ENCODE measurements around the gene RAP1GAP. TPM values are rescaled to one million over a fixed set of nuclear protein-coding genes. Genes with fewer than 3 reads are reported as not detected.

The RAP1GAP gene
- total and polyA plus RNA-seq, 3 donors from 2014 or later, result 7.4 to 8.4 (median 8.0) TPM

DNA sequence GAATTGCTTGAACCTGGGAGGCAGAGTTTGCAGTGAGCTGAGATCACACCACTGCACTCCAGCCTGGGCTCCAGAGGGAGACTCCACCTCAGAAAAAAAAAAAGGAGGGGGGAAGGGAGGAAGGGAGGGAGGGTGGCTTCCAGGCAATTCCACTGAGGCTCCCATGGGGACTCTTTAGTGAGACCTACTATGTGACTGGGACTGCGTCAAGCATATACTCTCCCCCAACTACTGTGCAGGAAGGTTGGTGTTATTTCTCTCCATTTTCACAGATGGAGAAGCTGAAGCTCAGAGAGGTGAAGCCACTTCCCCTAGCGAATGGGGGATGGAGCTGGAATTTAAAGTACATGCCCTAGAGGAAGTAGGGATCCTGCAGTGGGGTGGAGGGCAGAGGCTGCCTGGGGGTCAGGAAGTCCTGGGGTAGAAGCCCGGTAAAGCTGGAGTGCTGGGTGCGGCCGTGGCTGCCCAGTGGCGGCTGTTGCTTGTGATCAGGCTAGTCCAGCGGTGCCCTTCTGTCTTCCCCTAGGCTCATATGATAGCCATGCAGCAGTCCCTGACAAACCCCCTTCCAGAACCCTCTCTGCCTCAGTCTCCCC, 40.3 kb downstream of the RAP1GAP start:
- no peaks in the 10 kb centered on the region for H3K27me3 ChIP-seq
- WGBS, 2 donors, result 83 to 85% methylated on average over 7 of the region's 7 CpGs

DNA sequence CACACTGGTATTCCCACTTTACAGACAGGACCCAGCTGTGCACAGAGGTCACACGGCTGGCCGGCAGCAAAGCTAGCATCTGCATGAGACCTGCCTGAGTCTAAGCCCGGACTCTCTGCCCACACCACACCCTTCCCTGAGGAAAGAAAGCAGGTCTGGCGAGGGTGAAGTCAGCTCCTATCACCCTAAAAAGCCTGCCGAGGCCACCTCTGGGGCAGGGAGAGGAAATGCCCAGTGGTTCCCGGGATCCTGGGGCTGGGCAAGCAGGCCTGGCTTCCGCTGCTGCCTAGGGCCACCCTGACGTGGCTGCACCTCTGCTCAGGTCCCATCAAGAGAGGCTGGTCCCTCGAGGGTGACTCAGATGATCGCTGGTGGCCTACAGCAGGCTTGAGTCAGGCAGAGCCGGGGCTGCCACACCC, 42.2 kb downstream of the RAP1GAP start:
- DNase-seq, result no peak
- H3K9me3 ChIP-seq, result no peaks in the 10 kb centered on the region
- H3K36me3 ChIP-seq (ENCODE audit: low read depth, missing control alignments), result no peaks in the 10 kb centered on the region
- no peaks in the 10 kb centered on the region for H3K27me3 ChIP-seq
- no peak overlapping the region for H3K4me3 ChIP-seq
- H3K27ac ChIP-seq, result no peak overlapping the region
- TF ChIP-seq POLR2A (IDR thresholded peaks at IDR 0.05), result no peak
- TF ChIP-seq, protein P1, sequence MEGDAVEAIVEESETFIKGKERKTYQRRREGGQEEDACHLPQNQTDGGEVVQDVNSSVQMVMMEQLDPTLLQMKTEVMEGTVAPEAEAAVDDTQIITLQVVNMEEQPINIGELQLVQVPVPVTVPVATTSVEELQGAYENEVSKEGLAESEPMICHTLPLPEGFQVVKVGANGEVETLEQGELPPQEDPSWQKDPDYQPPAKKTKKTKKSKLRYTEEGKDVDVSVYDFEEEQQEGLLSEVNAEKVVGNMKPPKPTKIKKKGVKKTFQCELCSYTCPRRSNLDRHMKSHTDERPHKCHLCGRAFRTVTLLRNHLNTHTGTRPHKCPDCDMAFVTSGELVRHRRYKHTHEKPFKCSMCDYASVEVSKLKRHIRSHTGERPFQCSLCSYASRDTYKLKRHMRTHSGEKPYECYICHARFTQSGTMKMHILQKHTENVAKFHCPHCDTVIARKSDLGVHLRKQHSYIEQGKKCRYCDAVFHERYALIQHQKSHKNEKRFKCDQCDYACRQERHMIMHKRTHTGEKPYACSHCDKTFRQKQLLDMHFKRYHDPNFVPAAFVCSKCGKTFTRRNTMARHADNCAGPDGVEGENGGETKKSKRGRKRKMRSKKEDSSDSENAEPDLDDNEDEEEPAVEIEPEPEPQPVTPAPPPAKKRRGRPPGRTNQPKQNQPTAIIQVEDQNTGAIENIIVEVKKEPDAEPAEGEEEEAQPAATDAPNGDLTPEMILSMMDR (IDR thresholded peaks at IDR 0.05), result no peak
- intact Hi-C loops (cut with DNase I; ENCODE audit: low total_unique reads), result no loop called here
- WGBS, 2 donors, result 93 to 95% methylated on average over 7 to 11 of the region's 11 CpGs
- H3K4me1 ChIP-seq, result peaks cover 1% of the 10 kb centered on the region

More for the DNA sequence above, 40.3 kb downstream of the RAP1GAP start:
- Histone ChIP-seq H3K9me3 (no peaks in the 10 kb centered on the region), H3K36me3 (ENCODE audit: low read depth, missing control alignments) (no peaks in the 10 kb centered on the region), H3K27ac (no peak overlapping the region), H3K4me1 (peaks cover 4% of the 10 kb centered on the region), H3K4me3 (no peak overlapping the region)
- intact Hi-C loops (cut with DNase I; ENCODE audit: low total_unique reads), result no loop called here
- TF ChIP-seq POLR2A (IDR thresholded peaks at IDR 0.05), result no peak
- TF ChIP-seq, protein P1 (IDR thresholded peaks at IDR 0.05), result no peak
- no peak for DNase-seq

DNA sequence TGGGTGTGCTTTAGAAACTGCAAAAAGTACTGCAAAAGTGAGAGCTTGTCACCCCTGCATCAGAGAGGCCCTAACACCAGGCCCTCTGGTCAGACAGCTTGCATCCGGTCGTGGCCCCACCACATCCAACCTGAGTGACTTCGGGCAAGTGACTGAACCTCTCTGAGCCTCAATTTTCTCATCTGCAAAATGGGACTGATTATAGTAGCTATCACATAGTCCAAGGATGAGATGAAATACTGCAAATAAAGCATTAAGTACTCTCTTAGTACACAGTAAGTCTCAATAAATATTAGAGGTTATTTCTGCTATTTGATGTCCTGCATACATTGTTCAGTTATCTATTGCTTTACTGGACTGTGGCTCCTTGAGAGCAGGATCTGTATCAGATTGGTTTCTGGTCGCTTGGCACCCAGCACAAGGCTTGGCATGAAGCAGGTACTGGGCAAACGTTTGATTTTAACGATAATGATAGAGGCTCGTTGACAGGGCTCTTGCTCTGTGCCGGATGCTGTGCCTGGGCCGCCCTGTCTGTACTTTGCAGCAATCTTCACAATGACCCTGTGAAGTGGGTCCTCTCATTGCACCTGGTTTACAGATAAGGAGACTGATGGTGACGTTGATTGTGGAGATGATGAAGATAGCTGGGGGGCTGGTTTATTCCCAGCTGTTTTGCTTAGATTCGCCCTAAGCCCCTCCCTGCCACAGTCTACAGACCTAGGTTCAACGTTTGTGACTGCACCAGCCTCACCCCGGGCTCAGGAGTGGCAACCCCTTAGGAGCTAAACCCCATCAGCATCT, 43.6 kb downstream of the RAP1GAP start:
- Histone ChIP-seq H3K9me3 (no peaks in the 10 kb centered on the region), H3K4me3 (no peak overlapping the region), H3K36me3 (ENCODE audit: low read depth, missing control alignments) (no peaks in the 10 kb centered on the region), H3K27me3 (no peaks in the 10 kb centered on the region), H3K4me1 (no peaks in the 10 kb centered on the region), H3K27ac (no peak overlapping the region)
- DNase-seq, result no peak
- no peak for TF ChIP-seq POLR2A (IDR thresholded peaks at IDR 0.05)
- TF ChIP-seq, protein P1 (IDR thresholded peaks at IDR 0.05), result no peak
- 80 to 87% methylated on average over 13 of the region's 13 CpGs for WGBS, 2 donors
- intact Hi-C loops (cut with DNase I; ENCODE audit: low total_unique reads), result no loop called here

DNA sequence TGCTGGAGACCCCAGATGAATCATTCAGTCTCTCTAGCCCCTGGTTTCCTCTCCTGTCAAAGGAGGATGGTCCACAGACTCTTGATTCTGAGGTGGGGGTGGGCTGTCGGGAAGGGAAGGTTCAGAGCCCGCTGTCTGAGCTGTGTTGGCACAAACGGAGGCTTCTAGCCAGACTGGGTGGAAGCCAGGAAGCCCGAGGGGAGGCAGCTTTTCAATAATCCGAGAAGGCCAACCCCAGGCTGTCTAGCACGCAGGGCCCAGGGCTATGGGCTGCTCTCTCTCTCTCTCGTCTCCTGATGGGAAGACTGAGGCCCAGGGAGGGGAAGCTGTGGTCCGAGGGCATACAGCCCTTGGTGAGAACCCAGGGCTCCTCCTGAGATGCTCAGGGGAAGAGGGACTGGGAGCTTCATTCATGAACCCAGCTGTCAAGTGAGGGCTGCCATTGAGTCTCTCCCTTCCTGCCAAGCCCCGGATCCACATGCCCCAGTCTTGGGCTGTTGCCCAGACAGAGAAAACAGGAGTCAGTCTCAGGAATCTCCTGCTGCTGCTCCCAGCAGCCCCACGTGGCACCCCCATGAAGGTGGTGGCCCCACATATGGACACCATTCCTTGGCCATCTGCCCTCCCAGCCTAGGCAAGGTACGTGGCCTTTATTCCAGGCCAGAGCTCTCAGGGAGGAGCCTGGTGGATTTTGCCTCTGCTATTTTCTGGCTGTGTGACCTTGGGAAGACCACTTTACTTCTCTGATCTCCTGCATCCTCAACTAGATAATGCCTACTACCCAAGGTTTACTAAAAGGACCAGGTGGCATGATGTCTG, 44.4 kb downstream of the RAP1GAP start:
- H3K27ac ChIP-seq, result no peak overlapping the region
- 87 to 88% methylated on average over 5 to 11 of the region's 11 CpGs for WGBS, 2 donors
- no peaks in the 10 kb centered on the region for H3K4me1 ChIP-seq
- TF ChIP-seq, protein P1 (IDR thresholded peaks at IDR 0.05), result no peak
- TF ChIP-seq POLR2A (IDR thresholded peaks at IDR 0.05), result no peak
- H3K36me3 ChIP-seq (ENCODE audit: low read depth, missing control alignments), result no peaks in the 10 kb centered on the region
- H3K27me3 ChIP-seq, result no peaks in the 10 kb centered on the region
- no peak for DNase-seq
- no peaks in the 10 kb centered on the region for H3K9me3 ChIP-seq
- H3K4me3 ChIP-seq, result no peak overlapping the region
- intact Hi-C loops (cut with DNase I; ENCODE audit: low total_unique reads), result no loop called here
